Stimulated activated CD8-positive, alpha-beta memory T cell treated with anti-CD3 and anti-CD28 coated beads, Interleukin-12 subunit alpha, Interleukin-12 subunit beta, amount 100 ng/mL, for 24 hours (primary cell): ENCODE measurements around the gene SLC25A26.

Experiments
- DNase-seq: peaks from one replicate; pipeline ENCODE4 v3.0.0-alpha.2; 2020; ENCODE audit errors: extremely low read depth

The SLC25A26 gene

DNA sequence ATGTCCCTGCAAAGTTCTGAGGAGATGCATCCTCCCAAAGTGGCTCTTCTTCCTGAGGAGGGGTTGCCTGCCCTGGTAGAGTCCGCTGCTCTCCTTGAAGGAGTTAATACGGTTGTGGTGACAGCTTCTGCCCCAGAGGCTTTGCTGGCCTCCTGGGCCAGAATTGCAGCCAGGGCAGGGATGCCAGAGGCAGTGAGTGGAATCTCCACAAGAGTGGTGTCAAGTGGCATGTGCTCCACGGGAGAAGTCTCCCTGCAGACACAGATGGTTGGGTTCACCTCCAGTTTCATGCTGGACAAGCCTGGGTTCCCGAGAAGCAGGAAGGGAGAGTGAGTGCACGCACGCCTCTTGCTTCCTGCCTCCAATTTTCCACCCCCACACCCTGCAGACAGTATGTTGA is 105.5 kb downstream of the SLC25A26 start:
- no peak for DNase-seq

- no peak for DNase-seq
Measured at GRCh38 chr3:66335671-66336070, 114.9 kb downstream of the SLC25A26 start.

DNA sequence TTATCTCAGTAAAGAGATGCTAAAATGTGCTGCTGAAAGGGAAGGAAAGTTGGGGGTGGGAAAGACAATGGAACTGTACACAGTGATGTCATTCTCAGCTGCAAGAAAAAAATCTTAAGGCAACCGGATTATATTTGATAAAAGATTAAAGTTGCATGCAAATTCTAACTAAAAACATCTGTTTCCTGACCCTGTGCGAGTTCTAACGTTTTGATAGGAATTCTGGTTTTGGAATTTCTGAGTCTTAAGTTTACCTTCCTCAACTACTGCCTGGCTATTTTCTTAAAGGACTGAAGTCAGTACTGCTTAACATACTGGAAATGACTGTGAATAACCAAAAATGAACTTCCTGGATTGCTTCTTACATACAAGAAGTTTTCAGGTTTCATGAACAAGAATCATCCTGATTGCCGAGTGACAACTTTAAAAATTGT is 115.5 kb downstream of the SLC25A26 start:
- no peak for DNase-seq

- DNase-seq: no peak
Measured at GRCh38 chr3:66338927-66339326, 118.1 kb downstream of the SLC25A26 start.

- DNase-seq: no peak
Measured at GRCh38 chr3:66342717-66343356, 122.0 kb downstream of the SLC25A26 start.

GRCh38 chr3:66344391-66344811 is 123.6 kb downstream of the SLC25A26 start:
- DNase-seq: no peak

- no peak for DNase-seq
Measured at GRCh38 chr3:66344848-66345578, 124.2 kb downstream of the SLC25A26 start.

GRCh38 chr3:66348704-66349103 is 127.9 kb downstream of the SLC25A26 start:
- no peak for DNase-seq

DNA sequence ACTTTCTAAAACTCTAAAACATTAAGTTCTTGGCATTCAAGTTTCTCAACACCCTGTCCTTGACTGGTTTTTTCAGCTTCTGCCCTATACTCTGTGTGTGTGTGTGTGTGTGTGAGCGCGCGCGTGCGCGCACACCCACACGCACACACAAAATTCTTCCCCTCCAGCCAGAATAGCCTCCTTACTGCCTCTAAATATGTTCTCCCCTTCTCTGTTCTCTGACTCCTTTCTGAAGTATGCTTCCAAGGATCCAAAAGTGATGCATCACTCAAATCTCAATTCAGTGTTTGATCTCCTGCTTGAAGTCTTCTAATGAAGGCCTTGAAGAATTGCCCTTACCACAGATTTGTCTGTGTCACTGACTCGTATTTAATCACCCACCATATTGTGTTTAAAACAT is 129.8 kb downstream of the SLC25A26 start:
- DNase-seq: no peak

DNA sequence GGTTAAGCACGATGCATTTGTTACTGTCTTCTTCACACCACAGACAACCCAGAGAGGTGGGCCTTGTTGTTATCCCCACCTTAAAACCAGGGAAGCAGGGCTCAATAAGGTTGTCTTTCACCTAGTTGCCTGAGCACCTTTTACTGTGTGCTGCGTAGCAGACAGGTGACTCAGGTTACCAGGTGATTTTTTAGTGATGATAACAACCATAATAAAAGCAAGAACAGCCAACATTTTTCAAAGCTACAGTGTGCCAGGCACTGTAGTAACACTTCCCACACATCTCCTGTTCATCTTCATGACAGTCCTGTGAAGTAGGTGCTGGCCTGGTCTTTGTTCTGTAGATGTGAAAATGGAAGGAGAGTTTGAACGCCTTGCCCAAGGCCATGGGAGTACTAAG is 132.2 kb downstream of the SLC25A26 start:
- DNase-seq: no peak

- DNase-seq: no peak
Measured at GRCh38 chr3:66353530-66353929, 132.7 kb downstream of the SLC25A26 start.

DNA sequence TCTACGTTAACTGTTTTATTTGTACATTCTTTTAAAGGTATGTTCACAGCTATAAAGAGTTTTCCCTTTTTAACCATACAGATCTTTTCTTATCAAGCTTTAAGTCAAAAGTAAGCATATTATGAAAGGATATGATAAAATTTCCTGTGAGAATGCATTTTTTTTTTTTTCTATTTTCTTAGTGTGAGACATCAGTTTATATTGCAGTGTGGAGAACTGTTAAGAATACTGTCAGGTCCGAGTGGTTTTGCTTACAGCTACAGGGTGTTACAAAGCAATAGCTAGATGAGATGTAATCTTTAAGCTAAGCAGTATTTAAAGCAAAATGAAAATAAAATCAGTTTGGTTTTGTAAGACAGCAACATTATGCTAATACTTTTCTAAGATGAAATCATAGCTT is 133.2 kb downstream of the SLC25A26 start:
- no peak for DNase-seq

- DNase-seq: no peak
Measured at GRCh38 chr3:66355394-66355793, 134.6 kb downstream of the SLC25A26 start.

GRCh38 chr3:66355997-66356396 is 135.2 kb downstream of the SLC25A26 start:
- no peak for DNase-seq

DNA sequence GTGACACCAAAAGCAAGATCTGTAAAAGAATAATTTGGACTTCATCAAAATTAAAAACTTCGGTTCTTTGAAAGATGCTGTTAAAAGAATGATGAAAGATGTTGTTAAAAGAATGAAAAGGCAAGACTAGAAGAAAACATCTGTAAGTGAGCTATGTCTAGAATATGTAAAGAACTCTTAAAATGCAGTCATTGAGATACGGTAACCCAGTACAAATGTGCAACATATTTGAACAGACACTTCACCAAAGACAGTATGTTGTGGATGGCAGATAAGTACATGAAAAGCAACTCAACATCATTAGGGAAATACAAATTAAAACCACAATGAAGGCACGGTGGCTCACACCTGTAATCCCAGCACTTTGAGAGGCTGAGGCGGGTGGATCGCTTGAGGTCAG is 140.6 kb downstream of the SLC25A26 start:
- no peak for DNase-seq

DNA sequence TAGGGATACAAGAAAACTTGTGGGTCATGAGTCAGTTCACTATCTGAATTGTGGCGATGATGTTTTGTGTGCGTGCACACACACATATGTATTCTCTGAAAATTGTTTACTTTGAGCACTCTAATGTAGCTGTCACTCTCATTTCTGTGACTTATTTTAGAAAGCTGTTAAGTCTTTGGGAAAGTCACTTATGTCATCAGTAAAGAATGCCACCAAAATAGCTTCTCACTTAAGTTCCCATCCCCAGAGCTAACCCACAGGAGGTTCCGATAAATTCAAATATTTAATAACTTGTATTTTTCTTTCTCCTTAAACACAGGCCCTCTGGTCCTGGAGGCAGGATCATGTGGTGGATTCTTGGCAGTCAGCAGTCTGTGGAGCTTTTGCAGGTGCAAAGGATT is 141.7 kb downstream of the SLC25A26 start:
- DNase-seq: no peak

DNA sequence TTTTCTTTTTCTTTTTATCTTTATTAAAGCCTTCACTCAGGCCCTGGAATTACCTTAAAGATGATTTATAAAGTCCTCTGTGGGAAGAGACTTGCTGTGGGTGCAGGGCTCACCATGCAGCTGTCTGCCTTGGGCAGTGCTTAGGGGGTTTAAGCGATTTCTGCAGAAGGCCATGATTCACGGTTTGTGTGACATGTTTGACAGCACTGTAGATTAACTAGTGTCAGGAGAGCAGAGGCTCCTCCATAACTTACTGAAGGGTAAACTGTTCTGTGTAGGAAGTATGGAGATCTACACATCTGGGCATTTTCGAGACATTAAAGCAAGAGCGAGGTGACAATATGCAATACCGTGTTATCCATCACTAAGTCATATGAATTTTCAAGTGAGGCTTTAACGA is 142.3 kb downstream of the SLC25A26 start:
- no peak for DNase-seq

DNA sequence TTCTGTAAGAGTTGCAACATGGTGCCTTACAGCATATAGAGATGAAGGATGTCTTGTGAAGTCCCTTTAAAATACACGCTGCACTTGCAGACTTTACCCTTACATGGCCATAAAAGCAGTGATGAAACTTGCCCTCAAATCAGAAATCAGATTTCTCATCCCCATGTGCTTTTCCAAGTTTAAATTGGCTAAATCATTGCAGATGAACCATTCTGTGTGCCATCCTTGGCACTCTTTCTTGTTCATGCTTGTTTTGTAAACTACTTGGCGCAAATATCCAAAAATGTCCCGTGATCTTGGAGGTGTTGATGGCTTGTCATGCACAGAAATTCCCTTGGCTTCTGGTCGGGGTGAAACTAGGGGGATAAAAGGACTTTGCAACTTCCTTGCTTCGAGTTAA is 144.3 kb downstream of the SLC25A26 start:
- no peak for DNase-seq

DNA sequence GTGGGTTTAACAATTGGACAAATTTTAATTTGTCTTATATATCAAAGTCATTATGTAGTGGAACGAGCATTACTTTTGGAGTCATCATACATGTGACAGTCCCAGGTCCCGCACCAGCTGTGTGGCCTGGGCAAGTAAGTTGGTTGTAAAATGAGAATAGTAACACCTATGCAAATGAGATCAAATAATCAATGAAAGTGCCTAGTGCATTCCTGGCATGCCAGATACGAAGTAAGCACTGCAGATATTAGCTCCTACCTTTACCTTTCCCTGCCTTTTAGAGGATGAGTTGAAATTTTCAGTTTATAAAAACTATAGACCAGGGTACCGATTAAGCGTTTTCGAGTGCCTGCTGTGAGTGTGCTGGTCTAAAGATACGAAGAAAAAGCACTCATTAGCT is 145.9 kb downstream of the SLC25A26 start:
- DNase-seq: no peak

DNA sequence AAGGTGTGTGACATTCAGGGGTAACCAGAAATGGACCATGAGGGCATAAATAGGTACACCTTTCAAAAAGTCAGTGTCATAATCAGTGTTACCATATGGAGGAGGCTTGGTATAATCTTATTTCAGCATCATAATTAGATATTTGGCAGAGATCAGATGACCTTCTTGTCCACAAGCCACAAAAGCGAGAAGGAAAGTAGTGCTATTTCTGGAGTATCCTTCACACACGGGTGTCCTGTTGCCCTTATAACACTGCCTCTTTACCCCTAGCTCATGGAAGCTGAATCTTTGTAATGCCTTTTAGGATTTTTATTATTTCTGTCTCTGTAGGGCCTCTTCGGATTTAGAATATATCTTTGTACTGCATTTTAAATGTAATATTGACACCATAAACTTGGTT is 147.2 kb downstream of the SLC25A26 start:
- DNase-seq: no peak

DNA sequence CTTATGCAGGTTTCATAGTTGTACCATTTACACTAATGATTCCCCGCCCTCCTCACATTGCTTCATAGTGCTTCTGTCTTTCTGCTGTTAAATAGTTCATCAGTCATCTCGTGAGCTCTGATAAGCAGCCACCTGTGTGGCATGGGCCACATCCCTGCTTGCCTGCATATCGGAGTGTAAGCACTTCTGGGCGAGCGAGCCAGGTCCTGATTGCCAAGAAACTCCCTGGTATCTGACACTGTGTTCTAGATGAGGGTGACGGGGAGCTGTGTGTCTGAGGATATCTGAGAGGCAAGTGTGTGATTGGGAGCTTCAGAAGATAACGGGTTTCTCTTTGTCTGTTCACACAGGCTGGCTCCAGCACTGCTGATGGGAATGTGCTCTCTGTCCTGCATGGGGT is 149.4 kb downstream of the SLC25A26 start:
- DNase-seq: no peak

- DNase-seq: no peak
Measured at GRCh38 chr3:66371432-66371831, 150.6 kb downstream of the SLC25A26 start.

- no peak for DNase-seq
Measured at GRCh38 chr3:66372681-66373350, 152.0 kb downstream of the SLC25A26 start.
